Activated T-helper 17 cell treated with anti-CD3 and anti-CD28 coated beads, Interleukin-2, amount 50 U/mL, for 72 hours (primary cell): ENCODE data around the gene WDR64. TPM values are rescaled to one million over a fixed set of nuclear protein-coding genes. Genes with fewer than 3 reads are reported as not detected.
"Not testable (repeated sequence)": the region's sequence is repeated elsewhere in the genome, so short reads cannot be mapped to it uniquely, and the experiment has no call there.

Source experiments
- ATAC-seq: fragments of 150-1000 bp; cut with Tn5 transposase; replicated peaks from 2 replicates; pipeline ENCODE4 v1.10.0; 2021; ENCODE audit warnings: mild to moderate bottlenecking, moderate library complexity
- H3K27ac Mint-ChIP-seq: one replicate; pipeline ENCODE4 v1.8.0; 2022; ENCODE audit warnings: mixed read lengths
- H3K27me3 Mint-ChIP-seq: one replicate; pipeline ENCODE4 v1.8.0; 2022; ENCODE audit warnings: mixed read lengths
- H3K36me3 Mint-ChIP-seq: one replicate; pipeline ENCODE4 v1.8.0; 2022; ENCODE audit warnings: low read depth, mild to moderate bottlenecking, mixed read lengths
- H3K4me1 Mint-ChIP-seq: one replicate; pipeline ENCODE4 v1.8.0; 2022; ENCODE audit warnings: mixed read lengths
- H3K4me3 Mint-ChIP-seq: one replicate; pipeline ENCODE4 v1.8.0; 2022; ENCODE audit warnings: mild to moderate bottlenecking, mixed read lengths
- H3K9me3 Mint-ChIP-seq: one replicate; pipeline ENCODE4 v1.8.0; 2022; ENCODE audit warnings: mixed read lengths
- total RNA-seq, 2 donors: library from RNA; stranded (reverse); gene quantifications; one replicate each; pipeline ENCODE4 v1.2.3, GENCODE V29; 2022

WDR64 gene
- total RNA-seq, 2 donors from 2014 or later: not detected

DNA sequence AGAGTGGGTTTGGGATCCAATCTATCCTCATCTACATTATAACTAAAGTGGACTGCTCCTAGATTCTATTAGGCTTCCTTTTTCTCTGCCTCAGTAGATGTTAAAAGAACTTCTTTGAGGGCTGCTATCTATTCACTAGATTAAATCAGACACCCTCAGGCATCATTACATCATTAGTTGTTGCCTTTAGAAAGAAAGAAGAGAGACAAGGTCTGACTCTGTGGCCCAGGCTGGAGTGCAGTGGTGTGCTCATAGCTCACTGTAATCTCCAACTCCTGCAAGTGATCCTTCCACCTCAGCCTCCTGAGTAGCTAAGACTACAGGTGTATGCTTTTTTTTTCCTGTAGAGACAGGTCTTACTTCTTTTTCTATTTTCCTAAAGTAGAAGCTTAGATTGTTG lies 124.8 kb downstream of the WDR64 start:
- H3K36me3 Mint-ChIP-seq: no peaks in the 10 kb centered on the region
- H3K4me3 Mint-ChIP-seq: no peak overlapping the region
- no peak for ATAC-seq
- no peaks in the 10 kb centered on the region for H3K9me3 Mint-ChIP-seq
- H3K4me1 Mint-ChIP-seq: no peaks in the 10 kb centered on the region
- H3K27me3 Mint-ChIP-seq: peaks cover 11% of the 10 kb centered on the region
- no peak overlapping the region for H3K27ac Mint-ChIP-seq

DNA sequence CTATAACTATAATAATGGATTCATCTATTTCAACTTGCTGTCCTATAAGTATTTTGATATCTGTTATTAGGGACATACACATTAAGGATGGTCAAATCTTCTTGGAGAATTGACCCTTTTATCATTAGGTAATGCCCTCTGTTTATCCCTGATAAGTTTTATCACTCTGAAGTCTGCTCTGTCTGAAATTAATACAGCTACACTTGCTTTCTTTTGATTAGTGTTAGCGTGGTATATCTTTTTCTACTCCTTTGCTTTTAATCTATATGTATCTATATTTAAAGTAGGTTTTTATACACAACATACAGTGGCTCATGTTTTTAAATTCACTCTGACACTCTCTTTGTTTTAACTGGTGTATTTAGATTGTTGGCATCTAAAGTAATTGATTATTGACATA lies 126.0 kb downstream of the WDR64 start:
- H3K27ac Mint-ChIP-seq: no peak overlapping the region
- no peak for ATAC-seq
- H3K9me3 Mint-ChIP-seq: no peaks in the 10 kb centered on the region
- H3K4me3 Mint-ChIP-seq: no peak overlapping the region
- peaks cover 11% of the 10 kb centered on the region for H3K27me3 Mint-ChIP-seq
- H3K4me1 Mint-ChIP-seq: no peaks in the 10 kb centered on the region
- H3K36me3 Mint-ChIP-seq: no peaks in the 10 kb centered on the region

DNA sequence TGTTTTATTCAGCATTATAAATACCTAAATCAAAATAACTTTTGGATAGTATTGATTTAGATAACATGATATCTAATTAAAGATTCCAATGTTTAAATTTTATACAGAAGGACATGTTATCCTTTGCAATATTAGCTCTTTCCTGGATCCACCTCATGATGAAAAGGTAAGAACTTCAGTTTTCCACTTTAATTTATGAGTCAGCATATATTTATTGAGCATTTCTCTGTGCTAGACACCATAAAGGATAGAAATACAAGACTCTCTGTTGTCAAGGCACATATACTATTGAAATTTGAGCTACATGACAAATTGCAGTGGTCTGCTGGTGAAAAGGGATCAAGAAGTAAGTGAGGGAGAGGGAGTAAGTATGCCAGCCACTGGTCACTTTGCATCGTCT lies 127.8 kb downstream of the WDR64 start:
- Mint-ChIP-seq H3K4me3 (no peak overlapping the region), H3K36me3 (no peaks in the 10 kb centered on the region), H3K4me1 (no peaks in the 10 kb centered on the region), H3K27me3 (peaks cover 20% of the 10 kb centered on the region), H3K27ac (no peak overlapping the region), H3K9me3 (no peaks in the 10 kb centered on the region)
- no peak for ATAC-seq

DNA sequence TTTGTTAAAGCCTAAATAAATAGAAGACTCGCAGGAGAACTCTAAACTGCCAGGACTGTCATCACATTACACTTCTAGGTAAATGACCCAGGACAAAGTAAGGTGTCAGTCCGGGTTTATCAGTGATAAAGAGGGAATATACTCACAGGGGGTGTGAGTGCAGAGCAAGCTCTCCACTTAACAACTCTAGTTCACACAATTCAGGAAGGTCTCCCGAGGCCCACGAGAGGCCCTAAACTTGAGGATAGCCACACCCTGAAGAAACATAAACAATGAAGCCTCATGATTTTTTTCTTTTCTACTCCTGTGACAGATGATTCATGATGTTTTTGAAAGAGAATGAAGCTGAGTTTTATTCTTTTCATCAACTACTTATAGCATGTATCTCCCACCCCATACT lies 130.3 kb downstream of the WDR64 start:
- no peak overlapping the region for H3K4me3 Mint-ChIP-seq

DNA sequence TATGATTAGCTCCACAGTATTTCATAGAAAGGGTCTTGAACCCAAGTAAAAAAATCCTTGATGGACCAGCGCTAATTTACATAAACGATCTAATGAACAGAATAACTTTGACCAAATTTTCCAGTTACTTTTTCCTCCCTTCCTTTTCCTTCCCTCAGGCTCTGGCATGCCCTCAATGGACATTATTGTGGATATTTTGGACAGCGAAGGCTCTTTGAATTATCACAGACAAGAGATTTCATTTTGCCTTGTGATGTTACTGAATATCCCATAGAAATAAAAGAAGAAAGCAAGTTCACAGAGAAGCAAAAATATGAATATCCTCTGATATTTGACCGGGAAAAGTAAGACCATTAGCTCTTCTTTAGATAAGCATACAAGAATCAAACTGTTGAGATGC lies 135.6 kb downstream of the WDR64 start:
- Mint-ChIP-seq H3K36me3 (no peaks in the 10 kb centered on the region), H3K27ac (no peak overlapping the region), H3K4me3 (no peak overlapping the region), H3K27me3 (peaks cover 9% of the 10 kb centered on the region), H3K4me1 (no peaks in the 10 kb centered on the region), H3K9me3 (no peaks in the 10 kb centered on the region)
- ATAC-seq: no peak

More for the DNA sequence above, 130.3 kb downstream of the WDR64 start:
- ATAC-seq: no peak
- Mint-ChIP-seq H3K27ac (no peak overlapping the region), H3K27me3 (peaks cover 20% of the 10 kb centered on the region), H3K36me3 (no peaks in the 10 kb centered on the region), H3K9me3 (no peaks in the 10 kb centered on the region), H3K4me1 (no peaks in the 10 kb centered on the region)

DNA sequence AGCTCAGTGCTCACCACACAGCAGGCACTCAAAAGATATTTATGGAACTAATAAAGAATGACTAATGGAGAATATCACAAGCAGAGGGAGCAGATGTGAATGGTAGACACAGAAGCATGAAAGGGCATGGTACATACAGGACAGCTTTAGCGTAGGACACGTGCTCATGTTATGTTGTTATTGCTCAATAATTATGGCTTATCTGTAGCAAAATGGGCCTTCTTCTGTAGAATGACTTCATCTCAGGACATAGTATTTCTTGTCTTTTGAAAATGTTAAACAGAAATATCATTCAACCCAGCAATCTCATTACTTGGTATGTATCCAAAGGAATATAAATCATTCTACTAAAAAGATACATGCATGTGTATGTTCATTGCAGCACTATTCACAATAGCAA lies 137.0 kb downstream of the WDR64 start:
- H3K4me3 Mint-ChIP-seq: no peak overlapping the region

DNA sequence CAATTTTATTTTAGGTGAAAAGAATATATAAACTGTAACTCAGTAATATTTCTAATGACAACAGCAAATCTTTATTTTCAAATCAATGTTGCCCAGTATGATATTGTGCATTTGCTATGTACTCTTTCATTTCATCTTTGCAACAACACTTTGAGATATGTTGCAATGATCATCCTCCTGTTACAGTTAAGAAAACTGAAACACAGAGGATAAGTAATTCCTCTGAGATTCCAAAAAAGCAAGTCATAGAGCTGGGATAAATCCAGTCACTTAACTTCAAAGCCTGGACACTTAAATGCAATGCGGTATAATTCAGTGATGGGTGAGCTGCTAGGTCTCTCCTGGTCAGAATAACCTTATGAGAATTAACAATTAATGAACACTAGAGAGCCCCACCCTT lies 147.3 kb downstream of the WDR64 start:
- no peak for ATAC-seq
- Mint-ChIP-seq H3K9me3 (no peaks in the 10 kb centered on the region), H3K4me1 (no peaks in the 10 kb centered on the region), H3K27me3 (peaks cover 18% of the 10 kb centered on the region), H3K4me3 (no peak overlapping the region), H3K27ac (no peak overlapping the region), H3K36me3 (no peaks in the 10 kb centered on the region)

More for the DNA sequence above, 137.0 kb downstream of the WDR64 start:
- no peak overlapping the region for H3K27ac Mint-ChIP-seq
- no peaks in the 10 kb centered on the region for H3K4me1 Mint-ChIP-seq
- no peaks in the 10 kb centered on the region for H3K9me3 Mint-ChIP-seq
- peaks cover 4% of the 10 kb centered on the region for H3K27me3 Mint-ChIP-seq
- no peaks in the 10 kb centered on the region for H3K36me3 Mint-ChIP-seq
- ATAC-seq: no peak

DNA sequence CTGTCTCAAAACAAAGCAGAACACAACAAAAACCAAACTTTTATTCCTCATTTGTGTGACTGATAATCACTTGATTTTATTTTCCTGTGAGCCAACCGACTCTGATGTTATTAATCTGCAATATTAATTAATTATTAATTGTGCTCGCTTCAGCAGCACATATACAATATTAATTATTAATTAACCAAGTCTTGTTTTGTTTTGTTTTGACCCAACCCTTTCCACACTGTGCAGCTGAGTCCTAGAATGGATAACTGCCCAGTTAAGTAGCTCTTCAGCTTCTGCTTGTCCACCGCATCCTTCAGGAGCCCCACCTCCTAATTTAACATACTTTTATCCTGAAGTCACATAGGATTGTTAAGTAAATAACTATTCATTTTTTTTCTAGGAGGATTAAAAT lies 148.6 kb downstream of the WDR64 start:
- no peak for ATAC-seq
- H3K4me3 Mint-ChIP-seq: no peak overlapping the region

DNA sequence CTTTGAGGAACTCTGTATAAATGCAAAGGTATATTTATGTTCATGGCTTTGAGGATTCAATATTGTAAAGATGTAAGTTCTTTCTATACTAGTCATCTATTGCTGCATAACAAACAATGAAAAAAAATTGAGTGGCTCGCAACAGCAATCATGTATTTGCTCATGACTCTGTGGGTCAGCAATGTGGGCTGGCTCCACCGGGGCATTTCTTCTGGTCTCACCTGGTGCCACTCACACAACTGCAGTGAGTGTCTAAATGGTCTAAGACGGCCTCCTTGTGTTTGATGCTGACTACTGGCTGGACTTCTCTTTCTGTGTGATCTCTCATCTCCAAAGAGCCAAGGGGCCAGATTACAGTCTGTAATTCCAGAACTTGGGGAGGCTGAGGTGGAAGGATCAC lies 150.8 kb downstream of the WDR64 start:
- Mint-ChIP-seq H3K4me1 (no peaks in the 10 kb centered on the region), H3K36me3 (no peaks in the 10 kb centered on the region), H3K9me3 (no peaks in the 10 kb centered on the region), H3K4me3 (no peak overlapping the region), H3K27ac (no peak overlapping the region), H3K27me3 (peaks cover 18% of the 10 kb centered on the region)
- ATAC-seq: no peak

More for the DNA sequence above, 148.6 kb downstream of the WDR64 start:
- Mint-ChIP-seq H3K36me3 (no peaks in the 10 kb centered on the region), H3K9me3 (no peaks in the 10 kb centered on the region), H3K4me1 (no peaks in the 10 kb centered on the region), H3K27me3 (peaks cover 18% of the 10 kb centered on the region), H3K27ac (no peak overlapping the region)

DNA sequence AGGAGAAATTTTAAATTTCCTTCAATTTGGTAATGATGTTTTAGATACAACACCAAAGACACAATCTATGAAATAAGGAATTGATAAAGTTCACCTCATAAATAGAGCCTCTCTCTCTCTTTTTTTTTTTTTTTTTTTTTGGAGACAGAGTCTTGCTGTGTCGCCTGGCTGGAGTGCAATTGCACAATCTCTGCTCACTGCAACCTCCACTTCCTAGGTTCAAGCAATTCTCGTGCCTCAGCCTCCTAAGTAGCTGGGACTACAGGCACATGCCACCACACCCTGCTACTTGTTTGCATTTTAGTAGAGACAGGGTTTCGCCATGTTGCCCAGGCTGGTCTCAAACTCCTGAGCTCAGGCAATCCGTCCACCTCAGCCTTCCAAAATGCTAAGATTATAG lies 152.6 kb downstream of the WDR64 start:
- not testable (repeated sequence) for H3K36me3 Mint-ChIP-seq, ATAC-seq, H3K27ac Mint-ChIP-seq, H3K4me1 Mint-ChIP-seq, H3K9me3 Mint-ChIP-seq, H3K4me3 Mint-ChIP-seq
- H3K27me3 Mint-ChIP-seq: peaks cover 18% of the 10 kb centered on the region

DNA sequence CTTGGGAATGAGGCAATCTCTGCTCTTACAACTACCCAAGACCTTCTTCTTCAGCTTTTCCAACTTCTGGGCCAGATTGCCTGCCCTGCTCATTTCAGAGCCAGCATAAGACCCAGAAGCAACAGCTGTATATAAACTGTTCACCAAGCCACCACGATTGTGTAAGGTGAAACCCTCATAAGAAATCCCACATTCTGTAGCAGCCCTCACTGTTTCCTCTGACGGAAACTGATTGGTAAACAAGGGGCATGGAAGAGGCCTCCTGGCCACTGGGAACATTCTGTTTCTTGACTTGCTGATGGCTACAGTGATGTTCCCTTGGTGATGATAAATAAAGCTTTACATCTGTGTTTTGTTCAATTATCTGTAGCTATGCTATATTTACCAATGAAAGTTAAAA lies 156.2 kb downstream of the WDR64 start:
- no peaks in the 10 kb centered on the region for H3K4me1 Mint-ChIP-seq
- ATAC-seq: no peak

DNA sequence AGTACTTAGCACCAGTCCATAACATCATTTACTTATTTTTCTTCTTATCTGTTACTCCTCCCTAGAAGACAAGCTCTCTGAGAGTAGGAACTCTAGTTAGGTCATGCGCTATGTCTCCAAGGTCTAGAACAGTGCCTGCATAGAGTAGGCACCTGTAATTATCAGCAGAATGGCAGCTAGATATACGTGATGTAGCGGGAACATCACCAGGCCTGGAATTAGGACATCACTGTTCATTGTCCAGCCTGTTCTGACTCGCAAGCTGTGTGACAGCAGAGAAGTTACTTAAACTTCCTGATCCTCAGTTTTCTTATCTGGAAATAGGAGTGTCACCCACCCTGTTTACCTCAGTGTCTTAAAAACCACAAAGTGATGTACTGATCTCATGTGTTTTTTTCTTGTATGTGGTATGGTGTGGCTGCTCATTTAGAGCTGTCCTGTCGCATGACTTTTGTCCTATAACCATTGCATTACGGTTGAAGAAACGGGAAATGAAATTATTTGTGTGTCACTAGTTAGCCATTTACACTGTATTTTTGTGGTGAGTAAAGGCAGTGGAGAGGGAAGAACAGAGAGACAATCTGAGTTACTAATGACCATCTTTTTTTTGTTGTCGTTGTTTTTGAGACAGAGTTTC lies 158.8 kb downstream of the WDR64 start:
- no peaks in the 10 kb centered on the region for H3K36me3 Mint-ChIP-seq
- no peaks in the 10 kb centered on the region for H3K9me3 Mint-ChIP-seq
- peaks cover 7% of the 10 kb centered on the region for H3K27me3 Mint-ChIP-seq
- no peak overlapping the region for H3K4me3 Mint-ChIP-seq
- H3K27ac Mint-ChIP-seq: no peak overlapping the region
- ATAC-seq: no peak
- H3K4me1 Mint-ChIP-seq: no peaks in the 10 kb centered on the region

More for the DNA sequence above, 156.2 kb downstream of the WDR64 start:
- Mint-ChIP-seq H3K36me3 (no peaks in the 10 kb centered on the region), H3K9me3 (no peaks in the 10 kb centered on the region), H3K27ac (no peak overlapping the region), H3K4me3 (no peak overlapping the region), H3K27me3 (peaks cover 11% of the 10 kb centered on the region)

DNA sequence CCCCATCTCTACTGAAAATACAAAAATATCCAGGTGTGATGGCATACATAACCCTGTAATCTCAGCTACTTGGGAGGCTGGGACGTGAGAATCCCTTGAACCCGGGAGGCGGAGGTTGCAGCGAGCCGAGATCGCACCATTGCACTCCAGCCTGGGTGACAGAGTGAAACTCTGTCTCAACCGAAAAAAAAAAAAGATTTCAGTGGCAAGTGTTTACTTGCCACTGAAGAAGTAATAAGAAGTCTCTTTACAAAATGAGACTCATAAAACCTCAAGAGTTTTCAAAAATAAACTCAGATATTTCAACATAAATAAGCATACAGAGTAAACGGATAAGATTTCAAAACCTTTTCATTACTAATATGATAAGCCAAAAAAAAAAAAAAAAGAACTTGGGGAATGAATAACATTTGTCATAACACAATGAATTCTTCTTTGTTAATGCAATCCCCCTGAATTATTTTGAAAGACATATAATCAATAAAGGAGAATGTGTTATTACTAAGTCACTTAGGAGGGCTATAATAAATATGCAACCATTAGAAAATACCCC lies 161.8 kb downstream of the WDR64 start:
- H3K36me3 Mint-ChIP-seq: no peaks in the 10 kb centered on the region
- no peak for ATAC-seq
- H3K9me3 Mint-ChIP-seq: no peaks in the 10 kb centered on the region
- no peak overlapping the region for H3K4me3 Mint-ChIP-seq
- no peak overlapping the region for H3K27ac Mint-ChIP-seq
- peaks cover 16% of the 10 kb centered on the region for H3K27me3 Mint-ChIP-seq
- no peaks in the 10 kb centered on the region for H3K4me1 Mint-ChIP-seq

DNA sequence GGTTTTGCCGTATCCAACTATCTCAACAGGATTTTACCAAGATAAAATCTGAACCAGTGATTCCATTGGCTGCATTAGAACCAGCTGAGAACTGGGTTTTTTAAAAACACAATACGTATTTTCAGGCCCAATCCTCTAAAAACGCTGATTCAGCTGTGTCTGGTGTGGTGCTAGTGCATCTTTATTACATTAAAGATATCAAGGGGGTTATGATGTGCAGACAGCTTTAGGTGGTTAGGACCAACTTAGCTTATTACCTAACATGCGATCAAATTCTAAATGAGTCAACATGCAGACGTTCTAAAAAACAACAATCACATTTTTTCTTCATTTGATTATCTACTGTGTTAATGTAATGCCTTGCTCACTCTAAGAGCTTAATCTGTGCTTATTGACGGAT lies 163.9 kb downstream of the WDR64 start:
- no peak for ATAC-seq
- Mint-ChIP-seq H3K27me3 (peaks cover 20% of the 10 kb centered on the region), H3K4me3 (no peak overlapping the region), H3K27ac (no peak overlapping the region), H3K4me1 (no peaks in the 10 kb centered on the region), H3K9me3 (no peaks in the 10 kb centered on the region), H3K36me3 (no peaks in the 10 kb centered on the region)

DNA sequence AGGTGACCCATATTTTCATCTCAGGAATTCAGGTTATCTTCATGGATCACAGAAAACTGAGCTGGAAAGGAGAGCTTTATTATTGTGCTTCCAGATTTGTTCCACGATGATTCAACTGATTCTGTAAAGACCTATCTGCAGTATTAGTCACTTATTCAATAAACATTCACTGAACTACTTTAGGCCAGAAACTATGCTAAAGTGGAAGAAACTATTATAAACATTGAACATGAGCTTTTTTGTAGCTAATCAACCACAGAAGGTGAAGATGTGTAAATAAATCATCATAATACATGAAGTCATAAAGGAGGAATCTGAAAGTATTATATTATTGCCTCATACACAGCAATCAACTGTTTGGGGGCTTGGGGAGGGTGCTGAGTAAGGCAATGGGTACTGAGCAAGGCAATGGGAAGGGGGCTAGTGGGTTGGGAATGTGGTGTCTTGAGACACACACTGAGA lies 165.3 kb downstream of the WDR64 start:
- Mint-ChIP-seq H3K4me1 (no peaks in the 10 kb centered on the region), H3K36me3 (no peaks in the 10 kb centered on the region), H3K4me3 (no peak overlapping the region), H3K27me3 (peaks cover 20% of the 10 kb centered on the region), H3K27ac (no peak overlapping the region), H3K9me3 (no peaks in the 10 kb centered on the region)
- no peak for ATAC-seq
